ENCODE results near the gene RAMP1.
"Not testable (repeated sequence)": the region's sequence is repeated elsewhere in the genome, so short reads cannot be mapped to it uniquely, and the experiment has no call there.

Gene RAMP1

GRCh38 chr2:237859533-237860272, at the start of gene RAMP1:
RAMP1 (plus strand) TSS chr2:237859623; CDS start chr2:237859676, 53 bp downstream.
- DNase-seq, result no peak

- DNase-seq, result no peak
Observed at GRCh38 chr2:237815637-237816036, 43.8 kb upstream of the RAMP1 start.

- DNase-seq, result no peak
Observed at GRCh38 chr2:237816531-237816930, 42.9 kb upstream of the RAMP1 start.

GRCh38 chr2:237818066-237818473, 41.4 kb upstream of the RAMP1 start:
- DNase-seq, result no peak

GRCh38 chr2:237819231-237819630, 40.2 kb upstream of the RAMP1 start:
- DNase-seq, result no peak

GRCh38 chr2:237820421-237820820, 39.0 kb upstream of the RAMP1 start:
- DNase-seq, result no peak

- DNase-seq, result no peak
Observed at GRCh38 chr2:237823544-237823943, 35.9 kb upstream of the RAMP1 start.

- DNase-seq, result no peak
Observed at GRCh38 chr2:237824085-237824484, 35.3 kb upstream of the RAMP1 start.

- no peak for DNase-seq
Observed at GRCh38 chr2:237827421-237827987, 31.9 kb upstream of the RAMP1 start.

- no peak for DNase-seq
Observed at GRCh38 chr2:237830522-237830921, 28.9 kb upstream of the RAMP1 start.

- DNase-seq, result no peak
Observed at GRCh38 chr2:237833546-237833945, 25.9 kb upstream of the RAMP1 start.

GRCh38 chr2:237835372-237835771, 24.1 kb upstream of the RAMP1 start:
- DNase-seq, result no peak

- no peak for DNase-seq
Observed at GRCh38 chr2:237841051-237841450, 18.4 kb upstream of the RAMP1 start.

GRCh38 chr2:237848940-237849339, 10.5 kb upstream of the RAMP1 start:
- not testable (repeated sequence) for DNase-seq

- DNase-seq, result no peak
Observed at GRCh38 chr2:237854295-237854694, 5.1 kb upstream of the RAMP1 start.

GRCh38 chr2:237857791-237858190, 1.6 kb upstream of the RAMP1 start:
- DNase-seq, result no peak

- peak; percentile 15 for DNase-seq
Observed at GRCh38 chr2:237858294-237859081, 935 bp upstream of the RAMP1 start.

GRCh38 chr2:237859082-237859433, 365 bp upstream of the RAMP1 start:
- no peak for DNase-seq

GRCh38 chr2:237860273-237860935, 981 bp downstream of the RAMP1 start:
- no peak for DNase-seq

- DNase-seq, result no peak
Observed at GRCh38 chr2:237861875-237862527, 2.6 kb downstream of the RAMP1 start.

- no peak for DNase-seq
Observed at GRCh38 chr2:237862528-237862895, 3.1 kb downstream of the RAMP1 start.

- DNase-seq, result no peak
Observed at GRCh38 chr2:237863102-237863511, 3.7 kb downstream of the RAMP1 start.

All from activated effector memory CD4-positive, alpha-beta T cell treated with Interleukin-2 at 50 U/mL for 16 hours (primary cell).